Measurements from ENCODE around the gene HLA-B.
A peak's percentile ranks its signal among the peaks of the same experiment; 100 is the strongest.
"Not testable (repeated sequence)": the region's sequence is repeated elsewhere in the genome, so short reads cannot be mapped to it uniquely, and the experiment has no call there.

HLA-B gene

DNA sequence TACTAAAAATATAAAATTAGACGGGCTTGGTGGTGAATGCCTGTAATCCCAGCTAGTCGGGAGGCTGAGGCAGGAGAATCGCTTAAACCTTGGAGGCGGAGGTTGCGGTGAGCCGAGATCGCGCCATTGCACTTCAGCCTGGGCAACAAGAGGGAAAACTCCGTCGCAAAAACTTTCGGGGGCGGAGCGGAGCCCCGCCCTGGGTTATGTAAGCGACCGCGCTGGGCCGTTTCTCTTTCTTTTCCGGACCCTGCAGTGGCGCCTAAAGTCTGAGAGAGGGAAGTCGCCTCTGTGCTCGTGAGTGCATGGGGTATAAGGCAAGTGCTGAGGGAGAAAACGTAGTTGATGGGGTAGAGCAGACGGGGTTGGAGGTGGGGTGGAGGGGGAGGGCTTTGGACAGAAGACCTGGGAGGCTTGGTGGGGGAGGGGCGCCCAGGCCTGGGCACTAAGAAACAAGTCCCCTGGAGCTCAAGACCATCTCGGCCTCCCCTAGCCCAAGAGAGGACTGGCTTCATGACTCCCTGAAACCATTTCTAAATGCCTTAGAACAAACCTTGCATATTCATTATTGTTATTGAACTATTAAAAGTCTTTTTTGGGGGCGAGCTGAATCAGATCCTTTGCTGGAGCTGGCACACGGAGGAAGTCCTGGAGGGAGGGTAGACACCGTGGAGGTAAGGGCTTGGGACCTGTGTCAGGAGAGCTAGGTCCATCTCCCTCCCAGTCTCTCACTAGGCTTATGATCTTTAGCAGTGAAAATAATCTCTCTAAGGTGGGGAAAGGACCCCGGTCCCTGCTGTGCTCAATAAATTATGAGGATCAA is 43.7 kb upstream of the HLA-B start:
- H3K4me3 ChIP-seq (ENCODE audit: low read depth, low read length): peak overlapping the region; percentile 76
- no peaks in the 10 kb centered on the region for H3K27me3 ChIP-seq (replicated peaks)
- peak overlapping the region; percentile 73 for H3K27ac ChIP-seq
- in situ Hi-C loops (cut with HindIII; ENCODE audit: low pct_ligation_motif_present, low sequenced_read_pairs): no loop called here
- TF ChIP-seq, protein P1, sequence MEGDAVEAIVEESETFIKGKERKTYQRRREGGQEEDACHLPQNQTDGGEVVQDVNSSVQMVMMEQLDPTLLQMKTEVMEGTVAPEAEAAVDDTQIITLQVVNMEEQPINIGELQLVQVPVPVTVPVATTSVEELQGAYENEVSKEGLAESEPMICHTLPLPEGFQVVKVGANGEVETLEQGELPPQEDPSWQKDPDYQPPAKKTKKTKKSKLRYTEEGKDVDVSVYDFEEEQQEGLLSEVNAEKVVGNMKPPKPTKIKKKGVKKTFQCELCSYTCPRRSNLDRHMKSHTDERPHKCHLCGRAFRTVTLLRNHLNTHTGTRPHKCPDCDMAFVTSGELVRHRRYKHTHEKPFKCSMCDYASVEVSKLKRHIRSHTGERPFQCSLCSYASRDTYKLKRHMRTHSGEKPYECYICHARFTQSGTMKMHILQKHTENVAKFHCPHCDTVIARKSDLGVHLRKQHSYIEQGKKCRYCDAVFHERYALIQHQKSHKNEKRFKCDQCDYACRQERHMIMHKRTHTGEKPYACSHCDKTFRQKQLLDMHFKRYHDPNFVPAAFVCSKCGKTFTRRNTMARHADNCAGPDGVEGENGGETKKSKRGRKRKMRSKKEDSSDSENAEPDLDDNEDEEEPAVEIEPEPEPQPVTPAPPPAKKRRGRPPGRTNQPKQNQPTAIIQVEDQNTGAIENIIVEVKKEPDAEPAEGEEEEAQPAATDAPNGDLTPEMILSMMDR (IDR thresholded peaks at IDR 0.05; ENCODE audit: low read depth, low read length, missing control alignments): no peak
- DNase-seq: peak; percentile 40
- no peaks in the 10 kb centered on the region for H3K36me3 ChIP-seq (replicated peaks)

DNA sequence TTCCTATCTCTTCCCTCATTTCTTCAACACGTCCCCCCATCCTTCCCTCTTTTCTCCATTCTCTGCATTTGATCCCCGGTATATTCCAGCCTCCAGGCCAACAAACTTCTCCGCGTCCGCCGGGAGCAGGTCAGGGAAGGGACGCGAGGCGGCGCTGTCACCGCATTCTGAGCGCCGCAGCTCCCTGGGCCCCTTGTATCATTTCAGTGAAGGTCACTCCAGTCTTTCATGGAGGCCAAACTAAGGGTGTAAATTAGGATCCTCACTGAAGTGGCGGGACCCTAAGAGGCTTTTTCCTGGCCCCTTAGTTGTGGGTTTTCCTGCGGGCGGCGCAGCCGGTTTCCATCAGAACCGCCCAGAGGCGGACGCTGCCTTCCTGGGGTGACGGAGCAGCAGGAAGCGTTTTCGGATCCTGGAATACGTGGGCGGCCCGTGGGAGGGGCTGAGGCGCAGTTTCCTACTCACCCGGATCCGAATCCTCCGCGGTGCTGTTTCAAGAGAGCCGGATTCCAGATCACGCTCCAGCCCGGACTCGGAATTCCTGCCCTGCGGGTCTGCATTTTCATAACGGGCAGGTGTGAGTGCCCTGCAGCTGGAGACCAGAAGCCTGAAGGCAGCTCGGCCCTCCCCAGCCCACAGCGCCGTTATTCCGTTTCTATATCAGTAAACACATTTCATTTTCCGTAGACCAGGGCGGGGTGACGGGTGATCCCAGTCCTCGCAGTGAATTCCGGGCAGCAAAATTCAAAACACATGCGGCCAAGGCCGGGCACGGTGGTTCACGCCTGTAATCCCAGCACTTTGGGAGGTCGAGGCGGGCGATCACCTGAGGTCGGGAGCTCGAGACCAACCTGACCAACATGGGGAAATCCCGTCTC is 42.8 kb upstream of the HLA-B start:
- Histone ChIP-seq H3K36me3 (replicated peaks) (no peaks in the 10 kb centered on the region), H3K4me3 (ENCODE audit: low read depth, low read length) (peak overlapping the region; percentile 76), H3K27me3 (replicated peaks) (no peaks in the 10 kb centered on the region), H3K27ac (peak overlapping the region; percentile 73)
- in situ Hi-C loops (cut with HindIII; ENCODE audit: low pct_ligation_motif_present, low sequenced_read_pairs): no loop called here
- TF ChIP-seq, protein P1 (IDR thresholded peaks at IDR 0.05; ENCODE audit: low read depth, low read length, missing control alignments): peak; percentile 95
- peak; percentile 89 for DNase-seq

DNA sequence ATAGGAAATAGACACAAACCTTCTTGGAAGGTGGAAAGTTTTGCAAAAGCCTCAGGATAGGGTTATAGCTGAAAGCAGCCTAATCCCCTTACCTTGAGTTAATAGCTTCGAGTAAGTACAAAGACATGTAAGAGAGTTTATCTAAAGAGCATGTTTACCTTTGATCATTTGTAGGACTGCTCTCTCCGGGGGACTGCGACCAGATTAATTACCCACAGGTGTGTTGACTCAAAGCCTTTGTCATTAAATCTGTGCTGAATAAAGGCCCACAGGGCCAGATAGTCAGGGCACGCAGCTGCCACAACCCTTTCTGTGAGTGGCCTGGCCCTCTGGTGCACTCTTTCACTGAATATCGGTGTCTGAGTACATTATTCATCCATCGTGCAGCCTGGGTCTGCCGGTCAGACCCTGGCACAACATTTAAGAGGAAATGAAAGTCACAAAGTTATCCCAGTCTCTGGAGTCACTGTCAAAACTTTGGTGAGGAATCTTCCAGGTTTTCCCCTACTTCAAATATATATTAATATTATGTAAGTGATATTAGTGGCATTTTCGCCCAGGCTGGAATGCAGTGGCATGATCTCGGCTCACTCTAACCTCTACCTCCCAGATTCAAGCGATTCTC is 41.0 kb upstream of the HLA-B start:
- TF ChIP-seq, protein P1 (IDR thresholded peaks at IDR 0.05; ENCODE audit: low read depth, low read length, missing control alignments): no peak
- Histone ChIP-seq H3K27me3 (replicated peaks) (no peaks in the 10 kb centered on the region), H3K27ac (no peak overlapping the region), H3K36me3 (replicated peaks) (no peaks in the 10 kb centered on the region), H3K4me3 (ENCODE audit: low read depth, low read length) (no peak overlapping the region)
- no peak for DNase-seq
- in situ Hi-C loops (cut with HindIII; ENCODE audit: low pct_ligation_motif_present, low sequenced_read_pairs): no loop called here

DNA sequence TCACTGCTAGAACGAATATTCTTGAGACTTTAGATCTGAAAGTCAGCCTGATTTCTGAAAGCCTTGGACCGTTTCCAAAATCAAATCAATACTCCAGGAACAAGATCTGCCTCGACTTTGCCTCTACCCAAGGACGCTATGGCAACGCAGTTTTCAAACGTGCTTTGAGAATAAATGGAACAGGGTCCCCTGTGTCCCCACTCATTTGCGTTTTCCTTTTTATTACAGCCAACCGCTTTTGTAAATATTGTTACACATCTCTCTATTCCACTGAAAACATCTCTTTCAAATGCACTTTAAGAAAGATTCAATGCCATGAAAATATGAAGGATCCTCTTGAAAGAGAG is 40.1 kb upstream of the HLA-B start:
- H3K36me3 ChIP-seq (replicated peaks); H3K4me3 ChIP-seq (ENCODE audit: low read depth, low read length); H3K27me3 ChIP-seq (replicated peaks); in situ Hi-C loops (cut with HindIII; ENCODE audit: low pct_ligation_motif_present, low sequenced_read_pairs); DNase-seq; H3K27ac ChIP-seq: not testable (repeated sequence)

DNA sequence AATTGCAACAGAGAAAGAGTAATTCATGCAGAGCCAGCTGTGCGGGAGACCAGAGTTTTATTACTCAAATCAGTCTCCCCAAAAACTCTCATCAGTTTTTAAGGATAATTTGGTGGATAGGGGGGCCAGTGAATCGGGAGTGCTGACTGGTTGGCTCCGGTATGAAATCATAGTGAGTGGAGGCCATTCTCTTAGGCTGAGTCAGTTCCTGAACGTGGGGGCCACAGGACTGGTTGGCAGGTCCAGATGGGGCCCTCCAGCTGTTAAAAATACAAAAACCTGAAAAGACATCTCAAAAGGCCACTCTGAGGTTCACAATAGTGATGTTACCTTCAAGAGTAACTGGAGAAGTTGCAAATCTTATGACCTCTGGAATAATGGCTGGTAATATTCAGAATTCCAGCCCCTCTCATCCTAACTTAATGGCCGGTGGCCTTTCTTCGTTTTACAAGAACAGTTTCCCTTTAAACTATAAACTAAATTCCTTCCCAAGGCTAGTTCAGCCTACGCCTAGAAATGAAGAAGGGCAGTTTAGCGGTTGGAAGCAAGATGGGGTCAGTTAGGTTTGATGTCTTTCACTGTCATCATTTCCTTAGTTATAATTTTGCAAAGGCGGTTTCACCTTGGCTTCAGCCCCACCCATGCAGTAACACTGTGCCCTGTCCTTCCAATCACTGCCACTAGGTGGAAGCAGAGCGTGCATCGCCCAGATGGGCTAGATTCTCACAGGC is 39.6 kb upstream of the HLA-B start:
- H3K4me3 ChIP-seq (ENCODE audit: low read depth, low read length): no peak overlapping the region
- TF ChIP-seq, protein P1 (IDR thresholded peaks at IDR 0.05; ENCODE audit: low read depth, low read length, missing control alignments): peak; percentile 90

More for the DNA sequence above, 39.6 kb upstream of the HLA-B start:
- Histone ChIP-seq H3K27me3 (replicated peaks) (no peaks in the 10 kb centered on the region), H3K27ac (peak overlapping the region; percentile 31), H3K36me3 (replicated peaks) (no peaks in the 10 kb centered on the region)
- in situ Hi-C loops (cut with HindIII; ENCODE audit: low pct_ligation_motif_present, low sequenced_read_pairs): no loop called here
- DNase-seq: peak; percentile 79
